HepG2 (cell line): ENCODE results near the gene SRRM1. TPM values are rescaled to one million over a fixed set of nuclear protein-coding genes. Genes with fewer than 3 reads are reported as not detected.

Experiments
- ATF2 ChIP-seq: sonication (generic); formaldehyde crosslinking; IDR thresholded peaks from 2 replicates; pipeline ENCODE4 v1.4.0; 2020; ENCODE audit warnings: missing genetic modification reagents
- CAMTA2 ChIP-seq: sonication (generic); formaldehyde crosslinking; IDR thresholded peaks from 2 replicates; pipeline ENCODE4 v1.4.0; 2020; ENCODE audit warnings: mild to moderate bottlenecking, missing genetic modification reagents, borderline replicate concordance
- CHD4 ChIP-seq: fragments of 200-600 bp; sonication (generic); IDR thresholded peaks from 2 replicates; pipeline ENCODE4 v1.7.0; 2017; ENCODE audit warnings: mild to moderate bottlenecking, low read length, borderline replicate concordance
- ETV5 ChIP-seq: IDR thresholded peaks from 2 replicates; pipeline ENCODE4 v1.6.1; 2018; ENCODE audit warnings: missing biosample characterization, missing genetic modification reagents, inconsistent platforms, borderline replicate concordance
- HNF1B ChIP-seq: sonication (generic); formaldehyde crosslinking; IDR thresholded peaks from 2 replicates; pipeline ENCODE4 v1.5.1; 2020; ENCODE audit warnings: mild to moderate bottlenecking, moderate library complexity, missing genetic modification reagents
- NFAT5 ChIP-seq: sonication (generic); formaldehyde crosslinking; IDR thresholded peaks from 2 replicates; pipeline ENCODE4 v1.4.0; 2020; ENCODE audit warnings: missing genetic modification reagents
- YEATS2 ChIP-seq: sonication (generic); formaldehyde crosslinking; IDR thresholded peaks from 2 replicates; pipeline ENCODE4 v1.4.0; 2020; ENCODE audit warnings: missing genetic modification reagents, borderline replicate concordance
- ZKSCAN8 ChIP-seq: IDR thresholded peaks from 2 replicates; pipeline ENCODE4 v1.6.1; 2016; ENCODE audit warnings: borderline replicate concordance, missing genetic modification reagents, missing compliant biosample characterization
- ZNF629 ChIP-seq: sonication (generic); formaldehyde crosslinking; conservative IDR thresholded peaks from 2 replicates; pipeline ENCODE4 v1.5.0; 2020; ENCODE audit warnings: missing genetic modification reagents
- polyA plus RNA-seq, 8 experiments: library from polyadenylated mRNA; depleted of rRNA in 3 of 8; stranded (reverse) in 7 of 8; unstranded in 1 of 8; fragments of >200 nt; fragmentation: Illumina TruSeq in 4 of 8; extraction: Trizol in 4 of 8; gene quantifications; 2 replicates each; pipeline versions ENCODE4 v1.2.1 to v1.2.3, GENCODE V29; 2011 to 2016; ENCODE audit warnings: low read depth in 4 of 8, missing spikeins in 1 of 8, mixed read lengths in 1 of 8; ENCODE audit not compliant: insufficient read depth in 1 of 8
- total RNA-seq, 5 experiments: library from RNA; depleted of rRNA; stranded (reverse); fragments of >200 nt; fragmentation: Illumina TruSeq; extraction: Trizol; gene quantifications; 2 replicates each; pipeline ENCODE4 v1.2.3, GENCODE V29; 2016; ENCODE audit warnings: low read depth in 1 of 5
- TF ChIP-seq, protein P1 (sequence below): sonication (generic); formaldehyde crosslinking; IDR thresholded peaks from 2 replicates; pipeline ENCODE4 v1.8.1; 2023; ENCODE audit warnings: mild to moderate bottlenecking, missing genetic modification reagents

Gene SRRM1
- total and polyA plus RNA-seq, 2 of the 13 experiments (the other 11 are each of a cell fraction or from before 2014, with no cell fraction given), result 31.6 to 44.5 TPM

GRCh38 chr1:24688033-24688432 lies 44.9 kb downstream of the SRRM1 start (continued):
- TF ChIP-seq NFAT5 (no peak), CHD4 (no peak), YEATS2 (CRISPR knock-in tag) (no peak), HNF1B (CRISPR knock-in tag) (0 out of 2 replicates have a peak, but pooled peaks have one; percentile 8), ZKSCAN8 (CRISPR knock-in tag) (no peak), ZNF629 (peak; percentile 46), CAMTA2 (no peak), ATF2 (CRISPR knock-in tag) (no peak), ETV5 (no peak)
- TF ChIP-seq, protein P1, sequence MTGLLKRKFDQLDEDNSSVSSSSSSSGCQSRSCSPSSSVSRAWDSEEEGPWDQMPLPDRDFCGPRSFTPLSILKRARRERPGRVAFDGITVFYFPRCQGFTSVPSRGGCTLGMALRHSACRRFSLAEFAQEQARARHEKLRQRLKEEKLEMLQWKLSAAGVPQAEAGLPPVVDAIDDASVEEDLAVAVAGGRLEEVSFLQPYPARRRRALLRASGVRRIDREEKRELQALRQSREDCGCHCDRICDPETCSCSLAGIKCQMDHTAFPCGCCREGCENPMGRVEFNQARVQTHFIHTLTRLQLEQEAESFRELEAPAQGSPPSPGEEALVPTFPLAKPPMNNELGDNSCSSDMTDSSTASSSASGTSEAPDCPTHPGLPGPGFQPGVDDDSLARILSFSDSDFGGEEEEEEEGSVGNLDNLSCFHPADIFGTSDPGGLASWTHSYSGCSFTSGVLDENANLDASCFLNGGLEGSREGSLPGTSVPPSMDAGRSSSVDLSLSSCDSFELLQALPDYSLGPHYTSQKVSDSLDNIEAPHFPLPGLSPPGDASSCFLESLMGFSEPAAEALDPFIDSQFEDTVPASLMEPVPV (CRISPR knock-in tag), result no peak
